Stimulated activated CD4-positive, alpha-beta T cell treated with anti-CD3 and anti-CD28 coated beads, Interleukin-15, amount 100 ng/mL, for 1 hour (primary cell): ENCODE results near the gene TIE1.

Source experiments
- DNase-seq, 2 donors: peaks; one replicate each; pipeline ENCODE4 v3.0.0-alpha.2; 2020; ENCODE audit warnings: low read depth in 1 of 2, low spot score in 1 of 2

TIE1 gene

GRCh38 chr1:43273708-43274107 is 27.1 kb upstream of the TIE1 start:
- no peak for DNase-seq

GRCh38 chr1:43274125-43274803 is 26.5 kb upstream of the TIE1 start:
- no peak for DNase-seq

- DNase-seq = no peak
Measured at GRCh38 chr1:43274804-43275180, 26.0 kb upstream of the TIE1 start.

- no peak for DNase-seq
Measured at GRCh38 chr1:43275826-43276620, 24.8 kb upstream of the TIE1 start.

GRCh38 chr1:43276673-43277072 is 24.1 kb upstream of the TIE1 start:
- DNase-seq = no peak

- no peak for DNase-seq
Measured at GRCh38 chr1:43277116-43277876, 23.5 kb upstream of the TIE1 start.

GRCh38 chr1:43279161-43279560 is 21.6 kb upstream of the TIE1 start:
- no peak for DNase-seq

GRCh38 chr1:43279666-43280065 is 21.1 kb upstream of the TIE1 start:
- no peak for DNase-seq

GRCh38 chr1:43280692-43281091 is 20.1 kb upstream of the TIE1 start:
- no peak for DNase-seq

- DNase-seq = no peak
Measured at GRCh38 chr1:43282220-43283195, 18.3 kb upstream of the TIE1 start.

- no peak for DNase-seq
Measured at GRCh38 chr1:43284065-43284464, 16.7 kb upstream of the TIE1 start.

GRCh38 chr1:43284546-43285110 is 16.2 kb upstream of the TIE1 start:
- no peak for DNase-seq

- no peak for DNase-seq
Measured at GRCh38 chr1:43285269-43285990, 15.4 kb upstream of the TIE1 start, which contains the start of gene C1orf210. C1orf210 (minus strand) TSS chr1:43285581; CDS start chr1:43283270, 2,311 bp downstream.

GRCh38 chr1:43286115-43286514 is 14.7 kb upstream of the TIE1 start:
- no peak for DNase-seq

GRCh38 chr1:43286533-43286932 is 14.2 kb upstream of the TIE1 start:
- DNase-seq = no peak

GRCh38 chr1:43288058-43288784 is 12.6 kb upstream of the TIE1 start:
- no peak for DNase-seq

- DNase-seq = no peak
Measured at GRCh38 chr1:43288785-43289706, 11.7 kb upstream of the TIE1 start.

- no peak for DNase-seq
Measured at GRCh38 chr1:43292216-43292615, 8.6 kb upstream of the TIE1 start.
